ENCODE results near the gene SRSF9. TPM values are rescaled to one million over a fixed set of nuclear protein-coding genes. Genes with fewer than 3 reads are reported as not detected.
A peak's percentile ranks its signal among the peaks of the same experiment; 100 is the strongest.

Gene SRSF9
- total and polyA plus RNA-seq, 2 of the 13 experiments (the other 11 are each of a cell fraction or from before 2014, with no cell fraction given), result 125 to 144 TPM

DNA sequence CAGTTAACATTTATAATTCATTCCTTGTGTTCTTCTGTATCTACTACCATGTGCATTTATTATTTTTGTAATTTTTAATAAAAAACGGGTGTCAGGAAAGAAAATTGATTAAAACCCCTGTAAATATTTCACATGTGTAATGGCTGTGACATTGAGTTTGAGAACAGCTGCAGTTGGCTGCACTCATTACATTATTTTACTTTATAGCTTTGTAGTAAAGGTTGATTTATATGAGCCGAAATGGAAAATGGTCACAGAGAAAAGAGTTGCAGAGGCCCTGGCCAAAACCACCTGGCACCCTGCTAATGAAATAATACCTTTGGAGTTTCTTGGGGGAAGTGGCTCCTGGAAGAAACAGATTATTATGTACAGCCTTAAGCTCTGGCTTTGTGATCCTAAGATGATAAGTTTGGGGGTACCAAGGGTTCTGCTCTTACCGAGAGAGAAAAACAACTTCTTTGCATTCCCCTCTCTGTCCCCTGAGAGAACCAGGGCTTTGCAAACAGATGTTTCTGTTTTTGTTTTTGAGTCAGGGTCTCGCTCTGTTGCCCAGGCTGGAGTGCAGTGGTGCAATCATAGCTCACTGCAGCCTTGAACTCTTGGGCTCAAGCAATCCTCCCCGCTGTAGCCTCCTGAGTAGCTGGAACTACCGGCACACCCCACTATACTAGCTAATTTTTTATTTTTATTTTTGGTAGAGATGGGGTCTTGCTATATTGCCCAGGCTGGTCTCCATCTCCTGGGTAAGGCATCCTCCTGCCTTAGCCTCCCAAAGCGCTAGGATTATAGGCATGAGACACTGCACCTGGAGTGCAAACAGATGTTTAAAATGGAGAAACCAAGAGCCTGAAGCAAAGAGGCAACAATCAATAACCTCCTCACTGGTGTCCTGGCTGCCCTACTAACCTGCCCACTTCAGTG lies 16.7 kb upstream of the SRSF9 start:
- FAIRE-seq (no peak), ATAC-seq (no peak), DNase-seq (ENCODE audit: low spot score) (no peak)
- Histone ChIP-seq H3K4me3 (replicated peaks in 1 of 3; ENCODE audit: insufficient read depth in 1 of 3, low read depth in 2 of 3, low read length in 3 of 3) (no peak overlapping the region), H2AFZ (ENCODE audit: low read length) (no peak overlapping the region), H4K20me1 (ENCODE audit: insufficient read depth, low read length) (no peaks in the 10 kb centered on the region), H3K4me1 (ENCODE audit: insufficient read depth, low read length) (no peaks in the 10 kb centered on the region), H3K36me3 (replicated peaks in 1 of 2; ENCODE audit: control insufficient read depth in 1 of 2, insufficient read depth in 2 of 2, low read length in 2 of 2) (no peaks in the 10 kb centered on the region), H3K9ac (ENCODE audit: insufficient read depth, low read depth, low read length) (no peak overlapping the region), H3K79me2 (ENCODE audit: insufficient read depth, low read length) (no peaks in the 10 kb centered on the region), H3K27me3 (ENCODE audit: control insufficient read depth in 1 of 2, insufficient read depth in 2 of 2, low read length in 2 of 2) (no peaks in the 10 kb centered on the region), H3K9me3 (ENCODE audit: low read length) (no peaks in the 10 kb centered on the region), H3K27ac (ENCODE audit: extremely low read length, insufficient read depth, low read length) (no peak overlapping the region), H3K4me2 (ENCODE audit: low read depth, low read length) (no peak overlapping the region)
- BruUV-seq (replicated peaks), result no TSS peak
- in situ Hi-C loops (cut with HindIII; ENCODE audit: extremely low pct_ligation_motif_present, low pct_unique_long_range_greater_than_20kb), result no loop called here
- WGBS (ENCODE audit: low lambda C conversion rate), result 89% methylated on average over 7 of the region's 7 CpGs
- POLR2A ChIA-PET, result interaction anchor here (0.6 to 1.1 kb wide), 2 partner anchors 10 to 32 kb away, joined by 3 read pairs; partner anchors contain the start of gene DYNLL1
- CTCF ChIA-PET (ENCODE audit: low intra/inter-chr PET ratio, low total read pairs), result no interaction called here
- TF ChIP-seq ZMYM3 (CRISPR knock-in tag; IDR thresholded peaks at IDR 0.05), result 0 out of 2 replicates have a peak, but pooled peaks have one; percentile 18
- TF ChIP-seq ZNF121 (CRISPR knock-in tag; IDR thresholded peaks at IDR 0.05), result peak; percentile 82
- TF ChIP-seq KDM1A (CRISPR knock-in tag; IDR thresholded peaks at IDR 0.05), result no peak
- intact Hi-C loops (cut with micrococcal nuclease; ENCODE audit: unreplicated experiment), result no loop called here

GRCh38 chr12:120483621-120484020 lies 14.1 kb upstream of the SRSF9 start:
- no peak for ATAC-seq
- no TSS peak for BruUV-seq (replicated peaks)
- in situ Hi-C loops (cut with HindIII; ENCODE audit: extremely low pct_ligation_motif_present, low pct_unique_long_range_greater_than_20kb), result no loop called here

More at GRCh38 chr12:120483621-120484020, 14.1 kb upstream of the SRSF9 start:
- no peaks in the 10 kb centered on the region for H3K36me3 ChIP-seq (replicated peaks in 1 of 2; ENCODE audit: control insufficient read depth in 1 of 2, insufficient read depth in 2 of 2, low read length in 2 of 2)
- no peak overlapping the region for H3K9ac ChIP-seq (ENCODE audit: insufficient read depth, low read depth, low read length)
- no peak overlapping the region for H2AFZ ChIP-seq (ENCODE audit: low read length)
- TF ChIP-seq MYPOP (CRISPR knock-in tag; IDR thresholded peaks at IDR 0.05) (no peak), HNF4G (IDR thresholded peaks at IDR 0.05; ENCODE audit: borderline replicate concordance, low read depth, low read length) (no peak), HNF4G (CRISPR knock-in tag; IDR thresholded peaks at IDR 0.05; ENCODE audit: borderline replicate concordance, low read depth) (no peak), ZGPAT (CRISPR knock-in tag; IDR thresholded peaks at IDR 0.05) (no peak), KDM2A (CRISPR knock-in tag; IDR thresholded peaks at IDR 0.05; ENCODE audit: borderline replicate concordance, low read depth) (no peak), ZNF430 (CRISPR knock-in tag; IDR thresholded peaks at IDR 0.05) (no peak), ATF7 (IDR thresholded peaks at IDR 0.05) (no peak), ATF7 (CRISPR knock-in tag; IDR thresholded peaks at IDR 0.05) (no peak), SIN3A (IDR thresholded peaks at IDR 0.05; ENCODE audit: borderline replicate concordance, low read depth, low read length) (no peak), ZNF160 (CRISPR knock-in tag; IDR thresholded peaks at IDR 0.05) (no peak), RXRB (CRISPR knock-in tag; IDR thresholded peaks at IDR 0.05; ENCODE audit: borderline replicate concordance) (no peak), SP2 (CRISPR knock-in tag; IDR thresholded peaks at IDR 0.05) (no peak)
- no peaks in the 10 kb centered on the region for H4K20me1 ChIP-seq (ENCODE audit: insufficient read depth, low read length)
- H3K9me3 ChIP-seq (ENCODE audit: low read length), result no peaks in the 10 kb centered on the region
- no peaks in the 10 kb centered on the region for H3K4me1 ChIP-seq (ENCODE audit: insufficient read depth, low read length)
- no peak for DNase-seq (ENCODE audit: low spot score)
- POLR2A ChIA-PET, result interaction anchor here (0.8 to 1.2 kb wide), 2 partner anchors 13 to 15 kb away, joined by 3 to 6 read pairs; no protein-coding TSS in a partner anchor
- CTCF ChIA-PET (ENCODE audit: low intra/inter-chr PET ratio, low total read pairs), result no interaction called here
- H3K27me3 ChIP-seq (ENCODE audit: control insufficient read depth in 1 of 2, insufficient read depth in 2 of 2, low read length in 2 of 2), result no peaks in the 10 kb centered on the region
- no peak overlapping the region for H3K4me2 ChIP-seq (ENCODE audit: low read depth, low read length)
- 100% methylated on average over 1 of the region's 1 CpG for WGBS (ENCODE audit: low lambda C conversion rate)
- H3K4me3 ChIP-seq (replicated peaks in 1 of 3; ENCODE audit: insufficient read depth in 1 of 3, low read depth in 2 of 3, low read length in 3 of 3), result no peak overlapping the region
- H3K79me2 ChIP-seq (ENCODE audit: insufficient read depth, low read length), result no peaks in the 10 kb centered on the region
- no peak overlapping the region for H3K27ac ChIP-seq (ENCODE audit: extremely low read length, insufficient read depth, low read length)
- FAIRE-seq, result no peak
- intact Hi-C loops (cut with micrococcal nuclease; ENCODE audit: unreplicated experiment), result no loop called here

Data from HepG2 (cell line).